HT1080 (cell line): Measurements from ENCODE around the gene FBXW7. TPM values are rescaled to one million over a fixed set of nuclear protein-coding genes. Genes with fewer than 3 reads are reported as not detected.

Experiments used
- DNase-seq: peaks from one replicate; pipeline ENCODE4 v3.0.0-alpha.2; 2015; ENCODE audit warnings: low read depth
- total RNA-seq: library from RNA; depleted of rRNA; stranded (reverse); fragments of >200 nt; shearing (Covaris generic); gene quantifications from 2 replicates; pipeline ENCODE4 v1.2.3, GENCODE V29; 2014

The FBXW7 gene
- total RNA-seq, 1 experiment from 2014 or later = 17.4 TPM

GRCh38 chr4:152340818-152341217 is 195.1 kb downstream of the FBXW7 start:
- no peak for DNase-seq

DNA sequence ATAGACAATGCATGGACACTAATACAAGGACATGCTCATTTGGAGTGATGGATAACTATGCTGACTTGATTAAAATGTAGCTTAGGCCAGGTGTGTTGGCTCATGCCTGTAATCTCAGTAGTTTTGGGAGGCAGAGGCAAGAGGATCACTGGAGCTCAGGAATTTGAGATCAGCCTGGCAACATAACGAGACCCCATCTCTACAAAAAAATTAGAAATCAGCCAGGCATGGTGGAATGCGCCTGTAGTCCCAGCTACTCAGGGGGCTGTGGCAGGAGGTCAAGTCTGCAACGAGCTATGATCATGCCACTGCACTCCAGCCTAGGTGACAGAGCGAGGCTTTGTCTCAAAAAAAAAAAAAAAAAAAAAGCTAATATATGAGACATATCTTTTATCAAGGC is 196.3 kb downstream of the FBXW7 start:
- no peak for DNase-seq

- DNase-seq = no peak
Observed at GRCh38 chr4:152334931-152335330, 201.0 kb downstream of the FBXW7 start.

- DNase-seq = no peak
Observed at GRCh38 chr4:152331042-152331441, 204.8 kb downstream of the FBXW7 start.

GRCh38 chr4:152328582-152328981 is 207.3 kb downstream of the FBXW7 start:
- DNase-seq = no peak

- no peak for DNase-seq
Observed at GRCh38 chr4:152327606-152328453, 208.1 kb downstream of the FBXW7 start.

- no peak for DNase-seq
Observed at GRCh38 chr4:152325831-152326230, 210.1 kb downstream of the FBXW7 start.

DNA sequence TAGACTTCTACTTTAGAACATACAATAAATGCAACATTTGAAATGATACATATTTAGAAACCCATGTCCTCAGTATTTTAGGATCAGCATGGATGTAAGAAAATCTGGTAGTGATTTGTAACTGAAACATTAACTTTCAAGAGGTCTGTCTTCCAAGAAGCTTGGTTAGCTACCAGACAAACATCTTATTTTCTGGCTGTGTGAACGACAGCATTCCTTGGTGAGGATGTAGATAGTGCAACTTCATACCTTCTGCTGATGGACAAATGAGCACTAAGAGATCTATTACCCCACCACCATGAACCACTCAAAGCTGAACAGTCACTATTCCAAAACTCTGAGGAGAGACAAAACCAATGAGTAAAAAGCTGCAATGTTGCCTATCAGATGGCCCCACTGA is 212.7 kb downstream of the FBXW7 start:
- no peak for DNase-seq

GRCh38 chr4:152322656-152323055 is 213.2 kb downstream of the FBXW7 start:
- no peak for DNase-seq

- DNase-seq = no peak
Observed at GRCh38 chr4:152321923-152322322, 214.0 kb downstream of the FBXW7 start.

- no peak for DNase-seq
Observed at GRCh38 chr4:152321398-152321797, 214.5 kb downstream of the FBXW7 start.

DNA sequence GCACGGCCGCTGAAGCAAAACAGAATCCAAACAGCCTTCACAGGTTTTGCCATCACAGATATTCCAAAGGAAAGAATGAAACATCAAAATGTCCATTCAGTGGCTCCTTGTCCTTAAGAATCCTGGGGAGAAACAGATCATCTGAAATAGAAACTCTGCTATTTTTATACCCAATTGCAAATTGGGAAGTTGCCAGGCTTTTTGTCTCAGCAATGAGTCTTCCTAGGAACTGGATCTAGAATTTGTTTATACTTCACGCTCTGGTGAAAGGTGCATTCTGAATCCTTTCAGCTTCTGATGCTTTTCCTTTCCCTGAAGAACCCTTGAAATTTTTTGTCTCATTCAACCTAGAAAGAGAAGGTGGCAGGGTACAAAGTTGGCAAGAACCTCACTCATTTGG is 218.9 kb downstream of the FBXW7 start:
- no peak for DNase-seq

DNA sequence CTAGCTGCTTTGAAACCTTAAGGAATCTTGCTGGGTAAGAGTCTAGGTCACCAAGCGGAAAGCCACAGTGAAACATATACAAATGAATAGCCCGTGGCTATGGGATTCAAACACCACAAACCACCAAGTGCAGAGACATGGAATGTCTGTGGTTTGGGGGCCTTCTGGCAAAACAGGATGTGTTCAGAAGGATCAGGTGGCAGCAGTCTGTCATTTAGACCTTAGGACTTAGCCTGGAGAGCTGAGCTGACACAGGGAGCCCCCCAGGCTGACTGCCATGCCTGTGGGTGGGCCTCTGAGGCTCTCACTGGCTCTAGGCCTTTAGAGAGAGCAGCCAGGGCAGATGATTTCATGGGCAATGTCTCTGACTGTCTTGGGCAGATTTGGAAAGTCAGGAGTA is 225.6 kb downstream of the FBXW7 start:
- peak; percentile 94 for DNase-seq

DNA sequence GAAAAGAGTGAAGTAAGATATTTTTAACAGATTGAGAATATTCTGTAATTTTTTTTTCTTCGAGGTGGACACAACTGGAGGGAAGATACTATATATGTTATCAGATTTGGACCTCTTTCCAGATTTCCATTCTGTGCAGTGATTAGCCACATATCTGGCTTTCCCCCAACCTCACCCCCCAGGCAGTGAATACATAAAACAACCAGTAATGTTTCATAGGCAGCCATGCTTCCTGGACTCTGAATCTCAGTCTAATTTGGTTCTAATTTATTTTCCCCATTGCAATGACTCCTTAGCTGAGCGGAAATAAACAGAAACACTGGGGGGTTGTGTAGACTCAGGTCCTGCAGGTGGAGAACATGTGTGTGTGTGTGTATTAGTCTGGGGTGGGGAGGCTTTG is 226.5 kb downstream of the FBXW7 start:
- DNase-seq = no peak

DNA sequence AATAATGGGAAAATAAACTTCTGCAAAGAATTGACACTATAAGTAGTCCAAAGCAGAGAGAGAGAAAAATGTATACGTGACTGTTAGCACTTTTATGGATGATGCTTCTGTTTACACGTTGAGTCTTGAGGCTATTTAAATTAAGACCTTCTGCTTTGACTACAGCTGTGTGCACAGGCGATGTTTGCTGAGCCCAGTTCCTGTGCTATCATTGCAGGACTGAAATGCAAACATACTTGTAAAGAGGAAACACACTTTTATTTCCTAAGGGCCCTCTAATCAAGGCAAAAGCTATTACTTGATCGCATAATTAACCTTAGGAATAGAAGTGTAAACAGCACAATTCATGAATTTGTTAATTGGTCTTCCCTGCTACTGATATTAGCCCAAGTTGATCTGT is 226.9 kb downstream of the FBXW7 start:
- no peak for DNase-seq

DNA sequence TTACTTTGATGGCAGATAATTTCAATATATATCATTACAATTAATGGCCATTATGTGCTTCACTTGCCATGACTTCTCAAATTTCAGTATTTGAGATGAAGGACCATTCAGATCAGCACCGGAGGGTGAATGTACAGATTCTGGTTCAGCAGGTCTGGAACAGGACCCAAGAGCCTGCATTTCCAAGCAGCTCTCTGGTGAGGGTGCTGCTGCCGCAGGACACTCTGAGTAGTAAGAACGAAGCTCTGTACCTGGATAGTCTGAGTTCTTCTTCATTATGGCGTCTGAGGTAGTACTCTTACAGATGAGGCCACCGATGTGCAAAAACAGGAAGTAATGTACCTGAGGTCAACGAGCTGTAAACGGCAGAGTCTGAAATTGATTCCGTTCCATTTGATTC is 228.2 kb downstream of the FBXW7 start:
- no peak for DNase-seq

- no peak for DNase-seq
Observed at GRCh38 chr4:152306541-152306940, 229.4 kb downstream of the FBXW7 start.

DNA sequence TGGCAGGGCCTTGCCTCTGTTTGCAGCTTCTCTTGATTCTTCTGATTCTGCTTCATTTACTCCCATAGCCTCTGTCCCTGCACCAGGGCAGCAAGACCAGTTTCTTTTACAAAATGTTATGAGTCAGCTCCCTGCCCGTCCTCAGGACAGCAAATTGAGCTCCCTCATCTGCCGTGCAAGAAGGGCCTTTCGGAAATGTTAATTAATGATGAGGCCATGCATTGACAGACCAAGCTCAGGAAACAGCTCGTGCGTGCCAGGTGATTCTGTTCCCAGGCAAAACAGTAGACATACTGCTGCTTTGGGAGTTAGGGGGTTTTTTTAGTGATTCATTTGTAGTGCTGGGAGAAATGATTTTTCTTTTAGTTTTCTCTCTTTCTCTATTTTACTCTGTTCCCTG is 231.7 kb downstream of the FBXW7 start:
- DNase-seq = peak; percentile 18

DNA sequence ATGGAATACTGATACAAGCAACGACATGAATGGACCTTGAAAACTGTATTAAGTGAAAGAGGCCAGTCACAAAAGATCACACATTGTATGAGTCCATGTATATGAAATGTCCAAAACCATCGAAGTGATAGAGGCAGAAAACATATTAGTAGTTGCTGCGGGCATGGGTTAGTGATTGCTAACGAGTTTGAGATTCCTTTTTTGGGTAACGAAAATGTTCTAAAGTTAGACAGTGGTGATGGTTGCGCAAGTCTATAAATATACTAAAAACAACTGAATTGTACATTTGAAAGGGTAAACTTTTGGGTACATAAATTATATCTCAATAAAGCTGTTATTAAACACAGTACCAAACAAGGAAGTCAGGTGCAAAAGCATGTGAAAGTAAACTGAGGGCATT is 234.5 kb downstream of the FBXW7 start:
- DNase-seq = no peak

DNA sequence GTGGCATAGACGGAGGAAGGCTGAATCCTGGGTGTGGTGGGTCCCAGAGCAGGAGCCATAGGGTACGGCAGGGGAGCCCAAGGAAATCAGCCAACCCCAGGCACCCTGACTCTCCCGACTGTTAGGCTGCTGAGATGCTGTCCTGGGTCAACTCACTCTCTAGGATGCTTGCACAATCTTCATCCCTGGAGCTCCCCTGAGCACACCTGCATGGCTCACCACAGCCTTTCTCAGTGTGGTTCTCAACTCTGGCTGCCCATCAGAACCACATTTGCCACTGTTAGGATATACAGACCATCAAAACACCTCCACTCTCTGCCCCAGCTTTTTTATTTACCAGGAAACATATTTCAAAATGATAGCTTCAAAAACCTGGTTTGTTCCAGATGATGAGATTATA is 236.3 kb downstream of the FBXW7 start:
- DNase-seq = no peak

DNA sequence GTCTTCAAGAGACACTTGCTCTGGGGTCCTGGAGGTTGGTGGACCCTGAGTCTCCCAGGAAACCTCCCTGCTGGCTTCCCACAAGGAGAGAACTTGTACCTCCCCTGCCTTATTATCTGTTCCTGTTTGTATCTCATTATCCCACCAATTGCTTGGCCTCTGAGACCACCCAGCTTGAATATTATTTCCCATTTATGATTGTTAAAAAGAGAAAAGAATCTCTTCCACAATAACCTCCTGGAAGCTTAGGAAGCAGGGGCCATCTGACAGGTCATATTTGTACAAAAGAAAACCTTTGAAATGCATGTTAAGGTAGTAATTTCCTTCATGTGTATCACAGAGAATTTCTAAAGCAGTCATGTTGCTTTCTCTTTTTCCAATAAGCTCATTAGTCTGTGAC is 239.5 kb downstream of the FBXW7 start:
- no peak for DNase-seq

GRCh38 chr4:152294765-152295164 is 241.1 kb downstream of the FBXW7 start:
- DNase-seq = no peak

- no peak for DNase-seq
Observed at GRCh38 chr4:152294331-152294730, 241.6 kb downstream of the FBXW7 start.

DNA sequence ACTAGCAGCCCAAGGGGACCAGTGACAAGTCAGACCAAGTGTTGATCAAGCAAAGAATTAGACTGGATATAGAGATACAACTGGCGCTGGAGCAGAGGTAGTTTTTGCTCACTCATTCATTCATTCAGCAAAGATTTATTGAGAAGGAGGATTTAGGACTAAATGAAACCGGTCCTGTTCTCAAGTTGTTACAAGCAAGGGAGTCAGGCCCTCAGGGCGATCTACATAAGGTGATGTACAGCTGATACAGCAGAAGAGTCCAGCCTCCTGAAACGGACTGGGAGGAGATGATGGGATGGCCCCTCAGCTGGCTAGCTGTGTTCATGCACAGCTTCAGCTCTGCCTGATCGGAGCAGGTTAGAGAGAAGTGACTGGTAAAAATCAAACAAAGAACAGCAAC is 242.4 kb downstream of the FBXW7 start:
- no peak for DNase-seq
